ENCODE data around the gene ABHD12.
"Not testable (repeated sequence)": the region's sequence is repeated elsewhere in the genome, so short reads cannot be mapped to it uniquely, and the experiment has no call there.

Gene ABHD12

DNA sequence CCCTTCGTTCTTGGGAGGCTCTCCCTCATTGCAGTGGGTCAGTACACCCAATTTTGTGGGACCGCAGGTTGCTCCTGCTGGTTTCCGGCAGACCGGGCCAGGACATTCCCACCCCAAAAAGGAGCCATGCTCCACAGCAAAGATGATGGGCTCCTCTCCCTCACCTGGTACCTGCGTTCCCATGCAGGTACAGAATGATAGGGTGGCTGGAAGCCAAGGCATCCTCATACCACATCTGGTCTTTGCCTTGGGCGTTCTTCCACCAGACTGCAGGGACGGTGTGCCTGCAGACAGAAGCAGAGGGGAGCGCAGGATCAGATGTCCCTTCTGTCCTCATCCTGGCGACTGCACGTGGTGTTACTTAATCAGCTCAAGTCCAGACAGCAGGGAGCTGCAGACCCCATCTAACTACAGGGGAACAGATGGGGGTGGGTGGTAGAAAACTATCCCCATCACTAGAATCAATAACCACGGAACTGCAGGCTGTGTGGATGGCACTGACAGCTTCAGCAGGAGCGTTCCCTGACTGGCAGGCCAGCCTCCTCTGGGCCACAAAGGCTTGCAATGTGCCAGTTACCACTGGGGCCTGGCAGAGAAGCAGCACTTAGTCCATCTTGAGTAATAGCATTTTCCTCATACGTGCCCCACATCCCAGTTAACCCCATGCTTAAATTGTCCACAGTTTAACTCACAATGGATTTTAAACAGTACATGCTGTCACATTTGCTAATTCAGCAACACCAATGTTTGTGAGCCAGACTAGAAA, 70.4 kb downstream of the ABHD12 start:
- no peak for DNase-seq

DNA sequence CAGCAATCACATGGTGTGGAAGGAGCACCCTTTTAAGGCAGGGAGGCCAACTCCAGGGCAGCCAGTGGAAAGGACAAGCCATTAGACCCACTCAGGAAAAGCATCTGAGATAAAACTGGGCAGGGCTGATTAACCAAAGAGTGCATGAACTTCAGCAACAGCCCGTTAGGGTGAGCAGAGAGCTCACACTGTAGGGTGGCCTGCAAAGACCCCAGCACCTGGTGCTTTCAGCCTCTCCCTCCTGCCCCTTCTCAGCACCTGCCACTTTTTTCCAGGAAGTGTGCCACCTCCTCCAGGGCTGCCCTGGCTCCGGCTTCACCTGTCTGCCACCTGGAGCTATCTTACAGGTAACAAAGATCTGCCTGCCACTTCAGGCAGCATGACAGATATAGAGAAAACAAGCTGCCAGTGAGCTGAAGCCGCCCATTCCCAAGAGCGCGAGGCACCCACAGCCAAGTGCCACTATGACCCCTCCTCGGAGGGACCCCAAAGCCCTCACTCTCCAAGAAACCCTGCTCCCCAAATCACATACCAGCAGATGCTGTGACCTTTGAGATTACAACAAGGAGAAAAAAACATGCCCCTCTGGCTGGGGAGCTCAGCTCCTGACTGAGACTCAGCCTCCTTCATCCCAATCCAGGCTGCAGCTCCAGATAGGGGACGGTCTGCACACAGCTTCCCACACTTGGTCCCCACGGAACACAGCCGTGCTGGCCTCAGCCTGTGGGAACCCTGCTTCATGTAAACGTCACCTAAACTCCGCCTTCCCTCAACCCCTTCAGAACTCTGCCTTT, 71.2 kb downstream of the ABHD12 start:
- DNase-seq = no peak

DNA sequence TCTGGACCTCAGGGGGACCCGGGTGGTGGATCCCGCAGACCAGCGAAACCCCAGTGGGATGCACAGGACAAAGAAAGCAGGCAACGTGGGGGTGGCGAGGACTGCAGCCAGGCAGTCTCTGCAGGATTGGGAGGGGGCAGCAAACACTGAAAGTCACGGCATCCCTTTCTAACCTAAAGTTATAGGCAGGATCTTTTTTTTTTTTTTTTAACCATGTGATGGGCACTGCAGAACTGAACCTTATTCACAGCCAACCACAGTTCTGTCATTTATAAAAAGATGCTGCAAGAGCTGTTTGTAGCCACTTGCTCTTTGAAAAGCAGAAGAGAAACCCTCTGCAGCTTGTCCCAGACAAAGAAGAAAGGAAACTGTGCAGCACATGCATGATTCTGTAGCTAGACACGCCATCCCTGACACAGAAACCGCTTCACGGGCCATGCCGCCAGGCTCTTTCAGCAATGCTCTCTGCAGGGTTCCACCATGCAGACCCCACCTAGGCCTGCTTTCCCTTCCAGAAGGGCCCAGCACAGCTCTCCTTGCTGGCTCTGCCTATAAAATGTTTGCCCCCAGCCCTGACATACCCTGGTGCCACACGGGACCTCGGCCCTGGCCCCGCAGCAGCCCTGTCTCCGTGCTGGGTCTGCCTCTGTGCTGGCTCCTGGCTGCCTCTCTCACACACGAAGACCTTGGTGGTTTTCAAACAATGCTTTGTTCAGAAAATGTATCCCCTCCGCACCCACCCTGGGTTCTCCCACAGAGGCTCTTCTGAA, 72.0 kb downstream of the ABHD12 start:
- no peak for DNase-seq

DNA sequence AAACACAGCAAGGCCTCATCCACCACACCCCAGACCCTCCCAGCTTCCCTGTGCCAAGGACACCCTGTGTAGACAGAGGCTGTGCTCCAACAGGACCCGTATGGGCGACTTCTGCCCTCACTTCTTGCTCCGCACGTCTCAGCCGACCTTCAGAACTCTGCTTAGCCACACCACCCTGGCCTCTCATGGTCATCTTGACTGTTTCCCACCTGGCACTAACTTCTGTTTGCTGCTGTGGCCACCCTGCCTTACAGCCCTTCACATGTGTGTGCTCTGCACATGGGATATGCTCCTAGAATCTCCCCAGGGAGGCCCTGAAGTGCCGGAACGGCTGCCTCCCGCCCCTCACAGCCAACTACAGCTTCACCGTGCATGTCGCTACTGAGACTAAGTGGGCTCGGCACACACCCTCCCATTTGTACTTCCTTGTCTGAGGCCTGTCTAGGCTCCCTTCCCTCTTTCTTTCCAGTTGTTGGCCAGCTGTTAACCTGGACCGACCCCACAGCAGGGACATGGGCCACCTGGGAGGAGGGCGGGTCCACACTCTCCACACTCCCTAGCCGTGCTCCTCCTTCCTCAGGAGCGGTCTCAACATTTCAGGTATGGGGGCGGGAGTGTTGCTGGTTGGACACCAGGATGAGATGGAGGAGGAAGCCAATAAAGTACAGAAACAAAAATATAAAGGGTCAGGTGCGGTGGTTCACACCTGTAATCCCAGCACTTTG, 73.1 kb downstream of the ABHD12 start:
- DNase-seq = no peak

DNA sequence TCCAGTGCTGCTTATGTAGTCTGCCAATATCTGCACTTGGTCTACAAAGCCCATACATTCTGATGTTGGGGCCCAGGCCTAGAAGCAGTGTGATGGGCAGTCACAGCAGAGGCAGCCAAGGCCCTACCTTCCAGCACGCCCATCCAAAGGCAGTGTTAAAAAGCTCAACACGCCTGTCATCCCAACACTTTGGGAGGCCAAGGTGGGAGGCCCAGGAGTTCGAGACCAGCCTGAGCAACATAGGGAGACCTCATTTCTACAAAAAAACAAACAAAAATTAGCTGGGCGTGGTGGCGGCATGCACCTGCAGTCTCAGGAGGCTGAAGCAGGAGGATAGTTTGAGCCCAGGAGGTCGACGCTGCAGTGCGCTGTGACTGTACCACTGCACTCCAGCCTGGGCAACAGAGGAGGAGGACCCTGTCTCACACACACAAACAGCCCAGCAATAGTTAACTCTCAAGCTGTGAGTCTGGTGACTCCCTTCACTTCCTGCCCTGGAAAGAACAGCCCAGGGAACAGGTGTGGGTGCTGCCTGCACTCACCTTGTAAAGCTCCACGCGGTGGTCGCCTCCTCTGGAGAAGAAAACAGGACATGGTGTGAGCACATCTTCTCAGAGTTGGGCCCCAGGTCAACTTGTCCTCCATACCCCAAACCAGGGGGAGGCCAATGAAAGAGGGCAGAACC, 74.0 kb downstream of the ABHD12 start:
- DNase-seq = no peak

DNA sequence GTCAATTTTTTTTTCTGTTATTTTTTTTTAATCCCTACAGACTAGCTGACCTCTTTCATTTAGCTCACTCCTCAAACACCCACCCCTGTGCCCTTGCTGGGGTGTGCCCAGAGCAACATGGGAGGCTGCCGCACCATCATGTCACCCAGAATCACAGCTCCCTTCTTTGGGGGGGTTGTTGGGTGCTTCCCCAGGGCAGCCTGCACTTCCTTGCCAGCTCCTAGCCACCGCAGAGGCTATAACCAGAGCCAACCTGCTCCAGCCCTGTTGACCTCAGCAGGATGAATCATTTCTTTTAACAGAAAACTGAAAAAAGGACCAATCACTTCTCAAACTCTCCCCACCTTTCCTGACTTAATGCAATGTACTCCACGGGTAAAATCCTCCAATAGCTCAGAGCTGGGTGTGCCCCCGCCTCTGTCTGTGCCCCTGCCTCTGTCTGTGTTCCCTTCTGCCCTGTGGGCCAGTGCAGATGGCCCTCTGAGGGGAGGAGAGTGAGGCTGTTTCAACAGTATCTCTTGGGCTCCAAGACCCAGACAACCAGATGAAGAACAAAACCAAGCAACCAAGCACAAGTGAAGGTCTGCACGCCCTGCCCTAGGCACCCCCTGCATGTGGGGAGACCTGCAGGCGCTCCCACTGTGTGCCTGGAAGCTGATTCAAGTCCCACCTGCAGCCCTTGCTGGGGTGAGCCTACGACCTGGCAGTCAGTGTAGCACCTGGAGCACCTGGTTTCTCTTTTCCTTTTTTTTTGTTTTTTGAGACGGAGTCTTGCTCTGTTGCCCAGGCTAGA, 75.0 kb downstream of the ABHD12 start:
- DNase-seq = no peak

DNA sequence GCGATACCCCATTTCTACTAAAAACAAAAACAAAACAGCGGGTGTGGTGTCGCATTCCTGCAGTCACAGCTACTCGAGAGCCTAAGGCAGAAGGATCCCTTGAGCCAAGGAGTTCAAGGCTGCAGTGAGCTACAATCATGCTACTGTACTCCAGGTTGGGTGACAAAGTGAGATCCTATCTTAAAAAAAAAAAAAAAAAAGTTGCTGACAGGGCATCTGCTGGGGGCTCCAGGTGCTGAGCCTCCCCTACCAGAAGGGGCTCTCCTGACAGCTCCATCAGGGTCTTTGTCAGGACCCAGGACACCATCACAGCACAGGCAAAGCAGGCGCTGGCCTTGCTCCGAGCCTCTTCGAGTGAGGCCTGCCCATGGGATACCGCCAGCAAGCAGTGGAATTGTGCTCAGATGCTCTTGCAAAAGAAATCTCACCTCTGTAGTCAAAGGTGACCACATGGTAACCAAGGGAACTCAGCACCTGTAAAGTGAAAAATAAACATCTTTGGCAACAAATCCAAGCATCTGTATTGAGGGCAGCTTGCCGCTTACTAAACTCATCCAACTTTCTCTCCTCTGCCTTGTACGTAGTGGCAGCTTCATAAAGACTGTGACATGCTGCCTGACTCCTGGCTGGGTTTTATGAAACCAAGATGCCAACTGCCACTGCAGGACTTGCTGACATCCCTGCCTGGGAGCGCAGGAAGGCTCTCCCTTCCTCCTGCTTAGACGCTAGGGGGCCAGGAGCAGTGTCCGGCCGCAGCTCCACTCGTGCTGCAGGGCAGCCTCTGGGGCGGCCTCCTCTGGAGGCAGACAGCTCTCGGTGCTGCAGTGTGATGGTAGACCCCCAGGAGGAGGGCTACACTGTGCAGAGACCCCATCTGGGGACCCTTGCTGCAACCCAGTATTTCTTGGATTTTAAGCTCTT, 75.9 kb downstream of the ABHD12 start:
- no peak for DNase-seq

DNA sequence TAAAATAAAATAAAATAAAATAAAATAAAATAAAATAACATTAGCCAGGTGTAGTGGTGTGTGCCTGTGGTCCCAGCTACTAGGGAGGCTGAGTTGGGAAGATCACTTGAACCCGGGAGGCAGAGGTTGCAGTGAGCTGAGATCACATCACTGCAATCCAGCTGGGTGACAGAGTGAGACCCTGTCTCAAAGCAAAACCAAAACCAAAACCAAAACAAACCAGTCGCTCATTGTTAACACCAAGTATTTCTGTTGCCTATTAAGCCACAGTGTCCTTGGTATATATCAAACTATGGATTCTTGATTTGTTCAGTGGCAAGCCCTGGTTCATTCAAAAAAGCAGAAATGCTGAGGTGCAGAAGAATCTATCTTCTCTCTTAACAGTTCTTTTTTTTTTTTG, 77.0 kb downstream of the ABHD12 start:
- DNase-seq = no peak

DNA sequence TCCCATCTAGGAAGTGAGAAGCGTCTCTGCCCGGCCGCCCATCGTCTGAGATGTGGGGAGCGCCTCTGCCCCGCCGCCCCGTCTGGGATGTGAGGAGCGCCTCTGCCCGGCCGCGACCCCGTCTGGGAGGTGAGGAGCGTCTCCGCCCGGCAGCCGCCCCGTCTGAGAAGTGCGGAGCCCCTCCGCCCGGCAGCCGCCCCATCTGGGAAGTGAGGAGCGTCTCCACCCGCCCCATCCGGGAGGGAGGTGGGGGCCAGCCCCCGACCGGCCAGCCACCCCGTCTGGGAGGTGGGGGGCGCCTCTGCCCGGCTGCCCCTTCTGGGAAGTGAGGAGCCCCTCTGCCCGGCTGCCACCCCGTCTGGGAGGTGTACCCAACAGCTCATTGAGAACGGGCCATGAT, 77.9 kb downstream of the ABHD12 start:
- not testable (repeated sequence) for DNase-seq

DNA sequence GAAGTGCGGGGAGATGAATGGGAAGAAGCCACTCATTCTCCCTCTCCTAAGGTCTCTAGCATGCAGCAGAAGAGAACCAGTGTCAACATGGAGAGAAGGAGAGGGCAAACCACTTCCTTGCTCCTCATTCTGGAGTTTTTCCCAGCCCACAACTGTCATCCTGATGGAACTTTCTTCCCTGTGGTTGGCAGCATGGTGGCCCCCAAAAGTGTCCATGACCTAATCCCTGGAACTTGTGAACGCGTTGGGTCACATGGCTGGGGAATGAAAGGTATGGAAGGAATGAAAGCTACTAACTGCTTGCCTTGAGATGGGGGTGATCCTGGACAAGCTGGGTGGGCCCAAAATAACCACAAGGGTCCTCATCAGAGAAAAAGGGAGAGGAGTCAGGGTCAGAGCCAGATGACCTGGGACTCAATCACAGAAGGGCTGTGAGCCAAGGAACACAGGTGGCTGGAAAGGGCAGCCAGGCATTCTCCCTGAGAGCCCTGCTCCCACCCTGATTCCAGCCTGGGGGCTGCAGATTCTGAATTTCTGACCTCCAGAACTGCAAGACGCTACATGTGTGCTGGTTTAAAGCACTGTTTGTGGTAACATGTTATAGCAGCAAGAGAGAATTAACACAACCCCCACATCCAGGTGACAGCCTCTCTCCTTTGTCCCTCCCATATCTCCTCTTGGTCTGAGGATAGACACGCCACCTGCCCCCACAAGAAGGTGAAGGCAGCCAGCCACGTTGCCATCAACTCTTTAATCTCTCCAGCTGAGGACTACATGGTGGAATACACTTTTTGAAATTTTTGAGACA, 79.5 kb downstream of the ABHD12 start:
- no peak for DNase-seq

DNA sequence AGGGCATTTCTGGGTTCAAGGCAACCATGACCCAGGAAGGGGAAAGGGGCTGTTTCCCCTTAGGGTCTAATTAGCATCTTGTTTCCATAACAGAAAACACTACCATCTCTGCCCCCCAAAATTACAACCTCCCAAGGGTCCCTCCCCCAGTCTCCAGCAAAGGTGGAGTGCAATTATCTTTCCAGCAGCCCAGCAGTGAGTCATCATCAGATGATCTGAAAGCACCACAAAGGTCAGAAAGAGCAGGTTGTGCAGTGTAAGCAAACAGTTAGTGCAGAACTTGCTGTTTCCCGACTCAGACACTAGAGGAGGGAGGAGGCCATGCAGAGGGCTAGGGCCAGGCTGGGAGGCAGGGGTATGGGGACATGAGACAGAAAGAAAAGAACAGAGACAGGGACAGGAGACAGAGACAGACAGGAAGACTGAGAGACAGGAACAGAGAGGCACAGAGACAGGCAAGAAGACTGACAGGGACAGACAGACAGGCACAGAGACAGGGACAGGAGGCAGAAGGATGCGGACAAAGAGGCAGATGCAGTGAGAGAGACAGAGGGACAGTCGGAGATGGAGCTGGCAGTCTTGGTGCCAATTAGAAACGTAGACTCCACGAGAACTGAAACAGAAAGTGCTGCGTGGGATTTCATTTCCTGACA, 80.2 kb downstream of the ABHD12 start:
- peak in 2 of 4 experiments; percentile 16 to 25 for DNase-seq

DNA sequence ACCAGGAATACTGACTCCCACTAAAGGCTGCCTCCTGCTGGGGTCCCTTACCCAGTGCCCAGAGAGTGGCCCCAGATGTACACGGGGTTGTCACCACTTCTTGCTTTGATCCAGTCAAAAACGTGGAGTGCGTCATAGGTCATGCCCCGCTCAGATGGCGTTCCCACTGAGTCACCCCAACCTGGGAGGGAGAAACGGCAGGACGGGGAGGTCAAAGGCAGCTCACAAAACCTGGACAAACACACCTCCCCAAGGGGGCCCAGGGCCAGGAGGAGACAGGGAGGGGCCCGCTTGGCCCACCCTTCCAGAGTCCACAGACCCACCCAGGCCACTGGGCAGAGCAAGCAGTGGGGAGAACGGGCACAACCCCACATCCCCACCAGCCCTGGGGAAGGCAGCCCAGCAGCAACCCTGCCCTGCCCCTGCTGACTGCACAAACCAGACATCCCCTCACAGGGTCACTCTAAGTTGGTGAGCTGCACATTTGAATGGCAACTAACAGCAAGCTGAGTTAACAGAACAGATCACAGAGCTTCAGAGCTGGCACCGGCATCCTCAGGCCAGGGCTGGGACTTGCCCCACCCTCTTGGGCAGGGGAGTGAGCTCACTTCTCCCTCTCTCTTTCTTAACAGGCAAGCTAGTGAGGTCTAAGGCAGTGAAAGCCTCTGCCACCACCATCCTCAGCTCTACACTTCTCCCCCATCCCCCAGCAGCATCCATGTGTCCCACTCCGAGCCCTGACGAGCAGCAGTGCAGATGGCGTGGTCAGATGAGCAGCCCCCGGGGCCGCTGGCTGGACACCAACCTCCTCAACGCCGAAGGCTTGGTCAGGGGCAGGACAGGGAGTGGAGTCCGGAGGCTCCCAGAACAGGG, 81.0 kb downstream of the ABHD12 start:
- DNase-seq = no peak

DNA sequence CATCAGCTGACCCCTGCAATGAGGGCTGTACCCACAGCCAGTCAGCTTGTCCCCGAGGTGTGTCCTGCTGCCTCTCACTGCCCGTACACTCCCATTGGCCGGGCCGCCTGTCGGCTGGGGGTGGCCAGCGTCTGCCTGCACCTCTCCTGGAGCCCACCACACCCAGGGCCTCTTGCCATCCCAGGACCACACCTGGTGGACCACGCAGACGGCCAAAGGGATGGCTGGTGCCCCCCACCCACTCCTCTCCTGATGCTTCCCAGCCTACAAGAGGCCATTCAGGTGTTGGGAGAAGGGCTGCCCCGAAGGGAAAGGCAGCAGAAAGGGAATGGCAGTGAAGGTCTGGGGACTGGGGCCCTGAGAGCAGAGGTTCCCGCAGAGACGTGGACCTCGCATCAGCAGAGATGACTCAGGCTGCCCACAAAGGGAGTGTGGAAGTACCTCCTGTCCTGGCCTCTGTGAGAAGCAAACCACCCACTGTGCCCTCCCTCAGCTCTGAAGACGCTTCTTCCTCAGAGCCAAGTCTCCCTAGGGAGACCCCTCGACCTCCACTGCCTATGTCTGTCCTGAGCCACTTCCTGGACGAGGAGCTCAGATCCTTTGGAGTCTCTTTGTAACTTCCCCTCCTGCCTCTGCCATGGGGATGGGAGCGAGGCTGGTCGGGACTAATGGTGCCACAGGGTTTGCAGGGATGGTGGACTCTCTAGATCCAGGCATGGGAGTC, 81.8 kb downstream of the ABHD12 start:
- DNase-seq = no peak

DNA sequence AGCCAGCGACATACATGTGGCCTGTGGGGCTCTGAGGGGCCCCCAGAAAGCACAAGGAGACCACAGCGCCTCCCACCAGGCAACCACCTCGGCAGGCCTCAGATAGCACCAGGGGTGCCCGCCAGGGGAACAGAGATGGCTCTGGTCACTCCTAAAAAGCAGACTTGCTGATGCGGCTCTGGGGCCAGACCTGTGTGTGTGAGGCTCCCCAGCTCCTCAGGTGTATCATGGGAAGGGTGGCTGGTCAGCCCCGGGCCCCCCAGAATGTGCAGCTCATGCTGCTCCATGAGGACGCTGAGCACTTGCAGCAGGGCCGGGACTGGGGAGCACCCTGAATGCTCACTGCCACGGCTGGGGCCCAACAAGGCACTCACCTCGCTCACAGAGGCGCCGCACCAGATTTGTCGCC, 82.5 kb downstream of the ABHD12 start:
- DNase-seq = no peak

DNA sequence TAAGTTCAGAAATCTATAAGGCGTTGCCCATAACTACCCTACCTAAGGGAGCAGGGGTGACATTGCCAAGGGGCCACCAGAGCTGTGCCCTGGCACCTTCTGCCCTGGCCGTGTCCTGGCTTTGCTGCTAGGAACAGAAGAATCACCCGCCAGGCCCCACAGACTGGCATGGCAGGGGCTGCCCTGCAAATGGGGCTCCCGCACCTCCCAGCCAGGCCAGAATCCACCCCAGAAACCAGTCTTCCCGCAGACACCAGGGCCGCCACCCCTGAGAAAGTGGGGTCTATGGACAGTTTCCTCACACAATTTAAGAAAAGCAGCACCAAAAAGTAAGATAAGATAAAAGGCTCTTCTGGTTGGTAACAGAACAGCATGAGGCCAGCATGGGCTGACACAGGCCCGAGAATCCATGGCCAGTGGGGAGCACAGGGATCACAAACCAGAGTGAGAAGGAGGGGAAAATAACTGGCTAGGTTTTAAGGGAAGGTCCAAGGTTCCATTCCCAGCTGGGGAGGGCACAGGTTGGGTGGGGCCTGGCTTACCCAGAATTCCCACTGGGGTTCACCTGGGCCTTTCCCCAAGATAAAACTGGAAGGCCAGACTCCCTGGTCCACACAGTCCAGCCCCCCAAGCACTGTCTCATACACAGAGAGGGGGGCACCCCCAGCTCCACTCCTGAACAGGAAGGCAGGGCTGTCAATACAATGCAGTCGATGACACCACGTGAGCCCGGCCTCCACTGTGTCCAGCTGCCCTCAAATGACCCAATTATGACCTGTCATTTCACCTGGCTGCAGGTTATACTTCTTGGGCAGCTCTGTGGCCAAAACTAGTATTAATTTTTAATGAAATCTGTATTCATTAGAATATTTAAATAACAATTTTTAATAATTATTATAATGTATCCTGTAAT, 83.4 kb downstream of the ABHD12 start:
- no peak for DNase-seq

DNA sequence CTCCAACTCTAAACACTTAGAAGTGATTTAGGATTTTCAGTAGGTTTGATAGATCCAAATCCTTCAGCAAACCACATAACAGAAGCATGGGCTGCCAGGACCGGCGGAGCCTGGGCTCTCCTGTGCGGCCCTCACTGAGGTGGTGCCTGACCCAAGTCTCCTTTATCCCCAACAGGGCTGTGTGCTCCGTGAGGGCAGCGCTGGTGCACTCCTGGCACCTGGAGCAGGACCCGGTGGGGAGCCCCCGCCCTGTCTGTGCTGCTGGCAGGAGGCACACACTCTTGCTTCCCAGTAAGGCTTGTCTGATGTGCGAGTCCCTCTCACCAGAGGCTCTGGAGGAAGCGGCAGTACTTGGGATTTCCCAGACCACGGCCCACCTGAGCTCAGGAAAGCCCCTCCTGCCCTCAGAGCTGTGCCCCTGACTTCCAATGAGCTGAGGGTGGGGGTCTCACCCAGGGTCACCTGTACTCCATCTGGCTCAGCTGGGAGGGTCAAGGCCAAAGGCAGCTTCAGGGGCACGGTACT, 86.5 kb downstream of the ABHD12 start:
- DNase-seq = no peak
